K562 (cell line): ENCODE measurements around the gene SNCB. TPM values are rescaled to one million over a fixed set of nuclear protein-coding genes. Genes with fewer than 3 reads are reported as not detected.

ENCODE experiments used
- CTBP1 ChIP-seq: fragments of 450-650 bp; IDR thresholded peaks from 2 replicates; pipeline ENCODE4 v1.6.1; 2016; ENCODE audit warnings: borderline replicate concordance
- HDAC6 ChIP-seq: IDR thresholded peaks from 2 replicates; pipeline ENCODE4 v1.6.1; 2012; ENCODE audit warnings: low read depth, mild to moderate bottlenecking, control low read depth, inconsistent platforms, low read length, moderate library complexity
- HOMEZ ChIP-seq: fragments of 250-450 bp; sonication (Bioruptor Pico); IDR thresholded peaks from 2 replicates; pipeline ENCODE4 v1.4.0; 2020; ENCODE audit warnings: mild to moderate bottlenecking, moderate library complexity
- L3MBTL2 ChIP-seq: fragments of 450-650 bp; IDR thresholded peaks from 2 replicates; pipeline ENCODE4 v1.6.1; 2016; ENCODE audit warnings: mild to moderate bottlenecking, moderate library complexity
- MAFF ChIP-seq: IDR thresholded peaks from 2 replicates; pipeline ENCODE4 v1.6.1; 2012; ENCODE audit warnings: low read length, improper control_type of control experiment
- MAX ChIP-seq: sonication (generic); formaldehyde crosslinking; IDR thresholded peaks from 2 replicates; pipeline ENCODE4 v1.9.0; 2022; ENCODE audit warnings: mild to moderate bottlenecking, missing genetic modification reagents
- MTF1 ChIP-seq: fragments of 250-450 bp; sonication (Bioruptor Pico); IDR thresholded peaks from 2 replicates; pipeline ENCODE4 v1.9.0; 2021; ENCODE audit warnings: moderate library complexity, mild to moderate bottlenecking, inconsistent platforms, borderline replicate concordance
- MXD1 ChIP-seq: fragments of 250-450 bp; sonication (Bioruptor Pico); IDR thresholded peaks from 2 replicates; pipeline ENCODE4 v1.8.0; 2021; ENCODE audit warnings: borderline replicate concordance, mild to moderate bottlenecking, moderate library complexity; ENCODE audit not compliant: poor library complexity, severe bottlenecking
- PBX2 ChIP-seq, 2 experiments: IDR thresholded peaks in 1 of 2; conservative IDR thresholded peaks in 1 of 2; 2 replicates each; pipeline ENCODE4 v1.6.1; 2016; ENCODE audit warnings: low read depth in 2 of 2, mild to moderate bottlenecking in 1 of 2, missing compliant biosample characterization in 1 of 2, missing genetic modification characterization in 1 of 2, moderate library complexity in 1 of 2
- PCBP2 ChIP-seq: fragments of 200-400 bp; formaldehyde crosslinking; IDR thresholded peaks from 2 replicates; pipeline ENCODE4 v1.6.1; 2018; ENCODE audit warnings: low read length, low read depth, mild to moderate bottlenecking, moderate library complexity; ENCODE audit not compliant: poor library complexity, severe bottlenecking
- RAD51 ChIP-seq: fragments of 450-650 bp; IDR thresholded peaks from 2 replicates; pipeline ENCODE4 v1.7.1; 2016; ENCODE audit warnings: low read depth, mild to moderate bottlenecking, borderline replicate concordance
- STAG1 ChIP-seq: sonication (generic); formaldehyde crosslinking; IDR thresholded peaks from 2 replicates; pipeline ENCODE4 v1.5.0; 2020; ENCODE audit warnings: missing genetic modification reagents, borderline replicate concordance
- THRA ChIP-seq: fragments of 450-650 bp; IDR thresholded peaks from 2 replicates; pipeline ENCODE4 v1.6.1; 2017; ENCODE audit warnings: mild to moderate bottlenecking, moderate library complexity
- XRCC5 ChIP-seq: fragments of 200-400 bp; formaldehyde crosslinking; IDR thresholded peaks from 2 replicates; pipeline ENCODE4 v1.6.1; 2017; ENCODE audit warnings: low read depth, mild to moderate bottlenecking, low read length
- ZKSCAN1 ChIP-seq: fragments of 150-350 bp; IDR thresholded peaks from 2 replicates; pipeline ENCODE4 v1.6.1; 2016; ENCODE audit warnings: low read depth, low read length
- ZNF217 ChIP-seq: sonication (generic); formaldehyde crosslinking; IDR thresholded peaks from 2 replicates; pipeline ENCODE4 v1.8.0; 2022; ENCODE audit warnings: mild to moderate bottlenecking, missing genetic modification reagents
- ZNF431 ChIP-seq: sonication (generic); formaldehyde crosslinking; IDR thresholded peaks from 2 replicates; pipeline ENCODE4 v1.8.0; 2022; ENCODE audit warnings: mild to moderate bottlenecking, missing genetic modification reagents
- ZNF778 ChIP-seq: fragments of 450-650 bp; formaldehyde crosslinking; IDR thresholded peaks from 2 replicates; pipeline ENCODE4 v1.4.0; 2020; ENCODE audit warnings: mild to moderate bottlenecking, moderate library complexity
- polyA plus RNA-seq, 8 experiments: library from polyadenylated mRNA; depleted of rRNA in 4 of 8; stranded (reverse) in 5 of 8; unstranded in 3 of 8; fragments of >200 nt; fragmentation: Nextera tagmentation in 2 of 8; fragmentation: Illumina TruSeq in 1 of 8; extraction: Ambion mirVana in 2 of 8; extraction: Trizol in 1 of 8; gene quantifications; 2 replicates each; pipeline versions ENCODE4 v1.2.1 to v1.2.3, GENCODE V29; 2011 to 2014; ENCODE audit warnings: inconsistent platforms in 1 of 8, missing spikeins in 1 of 8
- total RNA-seq, 7 experiments: library from RNA; depleted of rRNA in 6 of 7; stranded (reverse); fragments of >200 nt in 6 of 7; fragmentation: Illumina TruSeq in 2 of 7; extraction: Trizol in 2 of 7; gene quantifications; 2 replicates each; pipeline versions ENCODE4 v1.2.1 to v1.2.3, GENCODE V29; 2011 to 2021; ENCODE audit warnings: low replicate concordance in 1 of 7

Gene SNCB
- total and polyA plus RNA-seq, 9 of the 15 experiments (the other 6 are each of a cell fraction or from before 2014, with no cell fraction given): not detected

GRCh38 chr5:176573564-176574296, 56.6 kb downstream of the SNCB start (continued):
- TF ChIP-seq THRA: no peak
- TF ChIP-seq HOMEZ (CRISPR knock-in tag): no peak
- 0 out of 2 replicates have a peak, but pooled peaks have one; percentile 8 for TF ChIP-seq ZKSCAN1
- no peak; the same call in 1 of the 2 replicates for TF ChIP-seq CTBP1
- no peak for TF ChIP-seq HDAC6
- peak; percentile 18; the same call in 1 of the 2 replicates for TF ChIP-seq XRCC5
- TF ChIP-seq ZNF778 (CRISPR knock-in tag): no peak
- peak; percentile 62; the same call in 1 of the 2 replicates for TF ChIP-seq STAG1 (CRISPR knock-in tag)
- TF ChIP-seq MTF1 (CRISPR knock-in tag): no peak
- no peak for TF ChIP-seq MAX (CRISPR knock-in tag)
- no peak for TF ChIP-seq PBX2 (CRISPR knock-in tag; IDR thresholded peaks at IDR 0.05; ENCODE audit: low read depth)
- TF ChIP-seq PBX2 (tag; conservative IDR thresholded peaks at IDR 0.05; ENCODE audit: low read depth): no peak
- TF ChIP-seq ZNF431 (CRISPR knock-in tag): no peak
- no peak for TF ChIP-seq L3MBTL2
- no peak for TF ChIP-seq MAFF
- no peak for TF ChIP-seq ZNF217 (CRISPR knock-in tag)
- TF ChIP-seq MXD1 (CRISPR knock-in tag): no peak
- no peak for TF ChIP-seq RAD51
- no peak for TF ChIP-seq PCBP2
